ENCODE data around the gene USP17L11.
"Not testable (repeated sequence)": the region's sequence is repeated elsewhere in the genome, so short reads cannot be mapped to it uniquely, and the experiment has no call there.

The USP17L11 gene

GRCh38 chr4:9215105-9215504, at the start of gene USP17L11:
Gene USP17L11 (plus strand): TSS chr4:9215405. CDS start chr4:9215405, 0 bp downstream.
- not testable (repeated sequence) for DNase-seq (ENCODE audit: low spot score)

GRCh38 chr4:9165990-9166389, 49.2 kb upstream of the USP17L11 start:
- not testable (repeated sequence) for DNase-seq (ENCODE audit: low spot score)

GRCh38 chr4:9169791-9170459, 45.3 kb upstream of the USP17L11 start, which contains the start of gene FAM90A26:
Gene FAM90A26 (plus strand): TSS chr4:9170409. CDS start chr4:9173173, 2,764 bp downstream.
- DNase-seq (ENCODE audit: low spot score) = not testable (repeated sequence)

- not testable (repeated sequence) for DNase-seq (ENCODE audit: low spot score)
Observed at GRCh38 chr4:9210357-9210756, 4.8 kb upstream of the USP17L11 start, which contains the start of gene USP17L10. Gene USP17L10 (plus strand): TSS chr4:9210657. CDS start chr4:9210657, 0 bp downstream.

- DNase-seq (ENCODE audit: low spot score) = not testable (repeated sequence)
Observed at GRCh38 chr4:9214701-9215100, 504 bp upstream of the USP17L11 start.

GRCh38 chr4:9219852-9220251, 4.6 kb downstream of the USP17L11 start, which contains the start of gene USP17L12:
Gene USP17L12 (plus strand): TSS chr4:9220152. CDS start chr4:9220152, 0 bp downstream.
- not testable (repeated sequence) for DNase-seq (ENCODE audit: low spot score)

GRCh38 chr4:9224596-9224995, 9.4 kb downstream of the USP17L11 start, which contains the start of gene USP17L13:
Gene USP17L13 (plus strand): TSS chr4:9224896. CDS start chr4:9224896, 0 bp downstream.
- DNase-seq (ENCODE audit: low spot score) = not testable (repeated sequence)

- not testable (repeated sequence) for DNase-seq (ENCODE audit: low spot score)
Observed at GRCh38 chr4:9230249-9230648, 15.0 kb downstream of the USP17L11 start.

- DNase-seq (ENCODE audit: low spot score) = not testable (repeated sequence)
Observed at GRCh38 chr4:9234085-9234484, 18.9 kb downstream of the USP17L11 start, which contains the start of gene USP17L15. Gene USP17L15 (plus strand): TSS chr4:9234385. CDS start chr4:9234385, 0 bp downstream.

GRCh38 chr4:9238461-9238860, 23.3 kb downstream of the USP17L11 start:
- DNase-seq (ENCODE audit: low spot score) = not testable (repeated sequence)

- not testable (repeated sequence) for DNase-seq (ENCODE audit: low spot score)
Observed at GRCh38 chr4:9243579-9243978, 28.4 kb downstream of the USP17L11 start, which contains the start of gene USP17L17. Gene USP17L17 (plus strand): TSS chr4:9243879. CDS start chr4:9243879, 0 bp downstream.

- not testable (repeated sequence) for DNase-seq (ENCODE audit: low spot score)
Observed at GRCh38 chr4:9247953-9248680, 32.9 kb downstream of the USP17L11 start, which contains the start of gene USP17L18. Gene USP17L18 (plus strand): TSS chr4:9248630. CDS start chr4:9248630, 0 bp downstream.

- not testable (repeated sequence) for DNase-seq (ENCODE audit: low spot score)
Observed at GRCh38 chr4:9253078-9253477, 37.9 kb downstream of the USP17L11 start, which contains the start of gene USP17L19. Gene USP17L19 (plus strand): TSS chr4:9253378. CDS start chr4:9253378, 0 bp downstream.

- not testable (repeated sequence) for DNase-seq (ENCODE audit: low spot score)
Observed at GRCh38 chr4:9257824-9258223, 42.6 kb downstream of the USP17L11 start, which contains the start of gene USP17L20. Gene USP17L20 (plus strand): TSS chr4:9258124. CDS start chr4:9258124, 0 bp downstream.

GRCh38 chr4:9262572-9262971, 47.4 kb downstream of the USP17L11 start, which contains the start of gene USP17L21:
Gene USP17L21 (plus strand): TSS chr4:9262872. CDS start chr4:9262872, 0 bp downstream.
- DNase-seq (ENCODE audit: low spot score) = not testable (repeated sequence)

Data from AG20443 (cell line).